ENCODE results near the gene IKZF2.
A peak's percentile ranks its signal among the peaks of the same experiment; 100 is the strongest.

Gene IKZF2

DNA sequence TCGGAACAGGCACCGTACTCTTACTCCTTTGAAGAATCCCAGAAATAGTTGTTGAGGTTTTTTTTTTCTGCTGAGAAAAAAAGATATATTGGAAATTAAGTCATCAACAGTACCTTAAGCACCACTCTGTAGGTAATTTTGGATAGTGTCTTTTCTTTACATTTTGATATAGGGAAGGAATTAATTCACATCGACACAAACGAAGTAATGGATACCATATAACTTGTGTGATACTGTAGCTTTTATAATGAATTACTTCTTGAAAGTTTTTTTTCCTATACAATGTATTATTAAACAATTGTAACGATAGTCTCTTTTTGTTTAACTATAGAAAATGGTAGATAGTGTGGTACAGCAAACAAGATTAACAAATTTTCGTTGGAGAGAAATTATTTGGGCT is 1.5 kb upstream of the IKZF2 start:
- no peak for DNase-seq (ENCODE audit: low read depth in 2 of 2)

DNA sequence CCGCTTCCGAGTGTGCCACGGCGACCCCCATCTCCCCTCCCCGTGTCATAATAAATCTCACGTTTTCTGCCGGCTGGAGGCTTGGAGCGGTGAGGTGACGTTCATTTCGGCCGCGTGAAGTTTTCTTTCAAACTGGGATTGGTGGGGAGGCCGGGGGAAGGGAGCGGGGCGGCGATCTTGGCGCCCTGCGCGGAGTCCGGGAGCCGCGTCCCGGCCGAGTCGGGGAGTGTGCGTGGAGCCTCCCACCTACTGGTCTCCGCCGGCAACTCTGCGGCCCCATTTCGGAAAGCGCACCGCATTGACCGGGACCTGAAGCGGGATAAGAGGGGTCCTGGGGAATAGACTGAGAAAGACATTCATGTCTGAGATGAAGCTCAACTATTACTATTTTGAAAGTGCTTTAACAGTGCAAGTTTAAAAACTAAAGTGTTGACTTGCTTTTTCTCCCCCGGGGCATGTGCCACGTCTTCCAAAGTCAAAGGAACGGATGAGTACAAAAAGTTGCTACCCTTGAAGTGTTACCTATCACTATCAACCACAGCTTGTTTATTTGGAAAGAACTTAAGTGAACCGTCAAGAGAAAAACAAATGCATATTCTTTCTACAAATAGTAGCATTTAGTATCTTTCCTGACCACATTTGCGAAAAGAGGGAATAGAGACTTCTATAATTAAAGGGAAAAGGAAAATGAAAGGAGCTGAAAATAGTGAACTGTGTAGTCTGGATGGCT is 818 bp upstream of the IKZF2 start:
- DNase-seq (ENCODE audit: low read depth in 2 of 2) = peak in 1 of 2 donors; percentile 2

DNA sequence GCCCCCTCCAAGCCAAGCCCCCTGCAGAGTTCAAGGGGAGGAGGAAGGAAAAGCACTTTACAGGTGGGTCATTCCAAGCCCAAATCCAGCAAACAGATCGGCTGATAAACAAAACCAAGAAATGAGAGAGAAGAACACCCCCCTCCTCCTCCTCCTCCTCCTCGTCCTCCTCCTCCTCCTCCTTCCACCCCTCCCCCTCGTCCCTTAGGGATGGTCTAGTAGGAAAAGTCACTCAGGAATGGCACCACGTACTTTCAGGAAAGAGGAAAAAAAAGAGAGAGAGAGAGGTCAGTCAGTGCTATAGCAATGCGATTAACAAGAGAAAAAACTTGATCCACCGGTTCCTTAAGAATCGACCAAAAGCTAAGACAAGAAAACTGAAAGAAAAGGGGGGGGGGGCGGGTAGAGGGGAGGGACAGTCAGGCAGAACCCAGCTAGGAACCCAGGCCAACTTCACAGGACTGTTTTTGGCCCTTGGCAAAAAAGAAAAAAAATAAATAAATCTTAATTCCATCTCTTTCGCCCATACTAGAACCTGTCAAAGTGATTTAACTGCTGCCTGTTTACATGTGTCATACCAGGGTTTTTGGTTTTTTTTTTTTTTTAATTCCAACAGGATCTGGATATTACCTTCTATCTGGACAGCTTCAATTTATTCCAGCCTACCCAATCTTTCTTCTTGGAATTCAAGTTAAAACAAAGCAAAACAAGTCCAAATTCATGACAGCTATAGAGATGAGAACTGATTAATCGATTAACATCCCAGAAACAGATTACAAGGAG is 906 bp downstream of the IKZF2 start:
- DNase-seq (ENCODE audit: low read depth in 2 of 2) = no peak

DNA sequence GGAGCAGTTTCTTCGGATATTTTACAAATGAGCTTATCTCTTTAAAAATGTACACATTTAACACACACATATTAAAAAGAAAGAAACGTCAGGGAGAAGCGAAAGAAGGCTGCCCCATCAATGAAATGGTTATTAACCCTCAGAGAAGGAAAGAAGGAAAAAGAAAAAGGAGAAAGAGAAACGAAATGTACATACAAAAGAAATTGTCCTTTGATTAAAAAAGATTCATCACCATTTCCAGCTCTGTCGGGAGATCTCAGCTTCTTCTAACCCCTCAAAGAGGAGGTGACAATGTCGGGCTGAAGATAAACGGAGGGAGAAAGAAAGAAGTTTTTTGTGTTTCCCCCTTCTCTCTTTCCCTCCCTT is 1.5 kb downstream of the IKZF2 start:
- no peak for DNase-seq (ENCODE audit: low read depth in 2 of 2)

DNA sequence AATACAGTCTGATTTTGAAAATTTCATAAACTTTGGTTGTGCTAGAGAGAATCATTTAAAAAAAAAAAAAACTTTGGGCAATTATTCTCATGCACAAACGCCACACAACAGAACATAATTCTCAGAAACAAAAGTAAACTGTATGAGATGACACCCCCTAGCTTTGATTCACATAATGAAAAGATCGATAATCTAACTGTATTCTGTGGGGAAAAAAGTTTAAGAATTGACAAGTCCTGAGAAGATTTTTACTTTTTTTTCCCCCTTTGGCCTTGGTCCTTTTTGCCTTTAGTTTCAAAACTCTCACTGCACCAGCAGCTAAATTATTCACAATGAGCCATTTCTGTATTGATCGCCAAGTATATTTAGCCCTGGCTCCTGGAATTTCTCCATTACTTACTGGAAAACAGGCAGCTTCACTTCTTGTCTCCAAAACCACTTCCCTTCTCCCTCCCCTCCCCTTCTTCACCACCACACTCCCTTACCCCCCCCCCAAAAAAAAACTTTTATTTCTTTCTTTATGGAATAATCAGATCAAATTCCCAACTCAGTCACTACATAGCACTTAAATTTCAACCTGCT is 2.0 kb downstream of the IKZF2 start:
- no peak for DNase-seq (ENCODE audit: low read depth in 2 of 2)

DNA sequence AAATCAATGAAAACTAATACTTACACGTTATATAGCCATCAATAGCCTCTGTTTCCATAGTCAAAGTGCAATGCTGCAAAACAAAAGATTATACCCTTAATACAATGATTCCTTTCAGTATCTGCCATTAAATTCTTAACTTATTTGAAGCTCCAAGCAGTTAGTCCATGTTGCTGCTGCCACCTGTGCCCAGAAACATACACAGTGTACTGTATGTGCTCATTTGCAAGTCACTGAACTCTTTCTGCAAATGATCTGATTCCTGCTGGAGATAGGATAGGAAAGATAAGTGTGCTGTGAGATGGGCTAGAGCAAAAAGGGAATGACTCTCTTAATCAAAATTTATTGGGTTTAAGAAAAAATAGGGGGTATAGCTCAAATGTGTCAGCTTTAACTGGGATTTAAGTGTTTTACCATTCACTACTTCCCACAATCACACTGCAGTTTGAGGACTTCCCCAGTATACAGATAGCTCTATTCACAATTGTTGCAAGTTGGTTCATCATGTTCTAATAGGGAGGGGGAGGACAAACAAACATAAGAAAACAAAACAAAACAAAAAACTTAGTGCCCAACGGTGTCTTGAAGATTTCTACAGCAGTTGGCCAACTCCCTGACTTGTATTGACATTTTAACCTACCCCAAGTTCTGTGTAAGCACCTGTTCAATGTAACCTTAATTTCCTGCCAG is 2.7 kb downstream of the IKZF2 start:
- no peak for DNase-seq (ENCODE audit: low read depth in 2 of 2)

DNA sequence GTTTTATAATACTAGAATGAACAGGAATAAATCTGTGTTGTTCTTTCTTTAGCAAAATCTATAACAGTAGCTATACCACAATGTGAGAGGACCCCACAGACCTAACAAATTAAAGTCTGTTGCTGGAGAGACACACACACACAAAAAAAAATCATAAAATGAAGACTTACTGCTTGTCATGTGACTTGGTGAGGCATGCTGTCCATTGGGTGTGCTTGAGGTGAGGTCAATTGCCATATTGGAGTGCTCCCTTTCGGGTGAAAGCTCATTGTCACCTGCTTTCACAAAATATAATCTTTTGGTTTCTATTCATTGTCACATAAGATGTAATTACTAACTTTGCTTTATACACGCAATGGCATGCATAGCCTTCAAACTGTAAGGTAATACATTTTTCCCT is 3.9 kb downstream of the IKZF2 start:
- DNase-seq (ENCODE audit: low read depth in 2 of 2) = no peak

DNA sequence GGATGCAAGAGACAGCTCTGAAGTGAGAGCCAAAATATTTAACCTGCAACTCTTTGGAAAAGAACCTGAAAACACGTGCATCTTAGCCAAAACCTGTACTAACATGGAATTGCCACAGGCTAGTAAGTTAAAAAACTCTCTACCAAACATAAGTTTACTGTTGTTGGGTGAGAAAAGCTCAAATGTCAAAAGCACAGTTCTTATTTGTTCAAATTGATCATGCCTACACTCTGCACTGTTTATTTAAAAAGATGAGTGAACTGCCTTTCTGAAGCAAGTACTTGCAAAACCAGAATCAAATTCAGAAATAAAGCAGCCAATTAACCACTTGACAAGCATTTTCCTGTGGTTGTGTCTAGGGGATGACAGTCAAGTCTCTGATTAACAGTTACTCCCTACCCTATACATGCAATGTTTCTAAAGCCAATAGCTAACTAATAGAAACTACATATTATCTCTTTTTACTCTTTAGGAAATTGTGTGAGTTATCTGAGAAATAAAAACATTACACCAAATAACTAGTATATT is 5.6 kb downstream of the IKZF2 start:
- no peak for DNase-seq (ENCODE audit: low read depth in 2 of 2)

DNA sequence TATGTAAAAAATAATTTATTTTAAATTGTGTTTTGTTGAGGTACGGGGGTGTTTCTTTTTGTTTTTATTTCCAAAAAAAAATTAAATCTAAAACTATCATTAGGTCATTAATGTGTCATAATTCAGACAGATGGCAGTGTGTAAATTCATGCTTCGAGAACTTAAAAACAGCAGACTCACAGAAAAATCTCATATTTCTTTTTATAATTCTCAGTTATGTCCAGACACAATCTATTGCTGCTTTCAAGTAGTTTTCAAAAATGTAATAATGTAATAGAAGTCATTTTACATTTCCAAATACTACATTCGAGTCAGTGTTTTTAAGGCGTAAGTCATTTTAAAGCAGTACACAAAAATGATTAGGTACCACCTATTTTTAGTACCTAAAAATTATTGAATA is 14.3 kb downstream of the IKZF2 start:
- DNase-seq (ENCODE audit: low read depth in 2 of 2) = no peak

DNA sequence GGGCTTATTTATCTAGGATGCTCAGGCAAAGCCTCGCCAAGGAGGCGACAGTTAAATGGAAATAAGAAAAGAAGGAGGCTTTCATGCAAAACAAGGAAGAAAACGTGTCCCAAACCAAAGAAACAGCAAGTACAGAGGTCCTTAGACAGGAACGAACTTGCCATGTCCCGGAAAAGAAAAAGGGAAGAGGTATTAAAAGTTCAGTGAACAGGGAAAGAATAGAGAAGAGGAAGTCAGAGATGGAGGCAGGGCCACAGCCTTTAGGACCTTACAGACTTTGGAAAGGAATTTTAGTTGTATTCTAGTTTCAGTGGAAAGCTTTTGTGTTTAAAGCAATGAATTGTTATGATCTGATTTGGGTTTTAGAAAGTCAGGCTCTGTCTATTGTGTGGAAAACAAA is 22.1 kb downstream of the IKZF2 start:
- DNase-seq (ENCODE audit: low read depth in 2 of 2) = no peak

DNA sequence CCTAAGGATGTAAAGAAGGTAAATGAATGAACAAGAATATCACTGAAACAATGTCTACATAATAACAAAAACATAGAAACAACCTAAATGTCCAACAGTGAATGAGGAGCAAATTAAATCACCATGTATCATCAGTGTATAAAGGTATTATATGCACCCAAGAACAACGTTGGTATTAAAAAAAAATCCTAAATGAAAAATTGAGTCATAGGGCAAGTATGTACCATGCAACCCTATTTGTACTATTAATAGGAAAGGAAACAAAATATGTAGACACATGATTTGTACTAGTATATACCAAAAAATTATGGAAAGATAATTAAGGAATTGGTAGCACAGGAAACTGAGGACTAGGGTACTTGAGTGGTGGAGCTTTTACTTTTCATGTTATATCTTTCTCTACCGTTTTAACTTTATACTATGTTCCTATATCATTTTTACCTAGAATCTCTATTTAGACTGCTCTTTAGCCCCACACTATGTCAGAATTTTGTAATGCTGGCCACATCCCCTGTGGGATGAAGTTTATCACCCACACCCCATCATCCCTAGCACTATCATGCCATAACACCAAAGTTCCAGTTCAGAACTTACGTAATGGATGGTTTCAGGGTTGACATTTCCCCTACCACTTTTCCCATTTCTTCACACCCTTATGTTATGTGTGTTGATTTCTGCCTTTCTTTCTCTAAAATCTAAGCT is 25.6 kb downstream of the IKZF2 start:
- no peak for DNase-seq (ENCODE audit: low read depth in 2 of 2)

DNA sequence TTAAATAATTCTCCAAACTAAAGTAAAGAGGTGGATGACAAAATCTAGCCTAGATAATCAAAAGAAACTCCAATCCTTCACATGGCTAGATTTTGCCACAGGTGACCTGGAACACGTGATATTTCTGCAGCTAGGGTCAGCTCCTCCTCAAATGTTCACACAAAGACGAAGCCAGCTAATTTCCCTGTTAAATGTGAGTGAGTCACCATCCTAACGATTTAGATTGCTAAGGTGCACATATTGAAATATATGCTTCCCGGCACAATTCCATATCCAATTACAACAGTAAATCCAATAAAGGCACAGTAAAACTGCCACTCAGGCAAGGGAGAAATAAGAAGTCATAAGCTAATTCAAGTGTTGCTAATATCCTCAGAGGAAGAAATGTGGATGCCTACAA is 28.7 kb downstream of the IKZF2 start:
- DNase-seq (ENCODE audit: low read depth in 2 of 2) = no peak

DNA sequence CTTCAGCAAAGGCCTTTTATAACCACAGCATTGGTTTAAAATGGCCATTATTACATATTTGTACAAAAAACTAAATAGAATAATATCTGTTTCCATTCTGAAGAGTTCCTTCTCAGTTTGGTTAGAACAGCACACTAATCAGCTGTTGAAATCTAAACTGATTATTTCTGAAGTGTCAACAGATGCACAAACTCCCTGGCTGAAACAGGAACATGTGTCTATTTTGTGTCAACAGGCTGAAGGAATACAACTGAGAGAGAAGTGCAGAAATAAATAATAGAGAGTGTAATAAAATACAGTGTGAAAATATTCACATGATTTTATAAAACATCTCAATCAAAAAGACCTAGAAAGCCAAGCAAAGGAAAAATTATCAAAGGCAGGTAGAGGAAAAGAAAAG is 29.7 kb downstream of the IKZF2 start:
- DNase-seq (ENCODE audit: low read depth in 2 of 2) = no peak

DNA sequence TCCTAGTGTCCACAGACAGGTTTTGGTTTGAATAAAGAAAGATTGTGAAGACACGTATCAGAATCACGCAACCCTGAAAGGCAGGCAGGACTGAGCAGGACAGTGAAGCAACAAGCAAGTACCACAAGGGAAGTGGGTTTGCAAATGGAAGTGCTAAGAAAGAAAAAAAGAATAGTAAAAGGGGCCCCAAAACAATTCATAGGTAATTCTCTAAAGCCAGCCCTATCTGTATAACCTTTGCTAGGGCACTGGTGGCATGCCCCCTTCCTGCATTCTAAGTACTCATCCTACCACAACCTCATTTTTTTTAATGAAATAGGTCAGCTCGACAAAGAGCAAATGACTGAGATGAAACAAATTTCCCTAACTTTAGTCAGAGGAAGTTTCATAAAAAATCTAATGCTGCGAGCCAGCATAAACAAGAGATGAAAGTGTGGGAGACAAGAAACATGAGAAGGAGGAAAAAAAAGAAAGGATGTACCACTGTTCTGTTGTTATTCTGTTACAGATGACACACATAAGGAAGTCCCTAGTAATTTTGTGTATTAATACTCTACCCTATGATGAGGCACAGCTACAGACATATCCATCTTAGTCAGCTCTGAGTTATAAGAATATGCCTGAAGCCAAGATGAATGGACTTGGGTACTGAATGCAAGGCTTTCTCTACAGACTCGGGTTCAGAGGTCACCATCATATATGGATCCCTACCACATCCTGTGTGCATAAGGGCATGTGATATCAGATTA is 32.2 kb downstream of the IKZF2 start:
- no peak for DNase-seq (ENCODE audit: low read depth in 2 of 2)

DNA sequence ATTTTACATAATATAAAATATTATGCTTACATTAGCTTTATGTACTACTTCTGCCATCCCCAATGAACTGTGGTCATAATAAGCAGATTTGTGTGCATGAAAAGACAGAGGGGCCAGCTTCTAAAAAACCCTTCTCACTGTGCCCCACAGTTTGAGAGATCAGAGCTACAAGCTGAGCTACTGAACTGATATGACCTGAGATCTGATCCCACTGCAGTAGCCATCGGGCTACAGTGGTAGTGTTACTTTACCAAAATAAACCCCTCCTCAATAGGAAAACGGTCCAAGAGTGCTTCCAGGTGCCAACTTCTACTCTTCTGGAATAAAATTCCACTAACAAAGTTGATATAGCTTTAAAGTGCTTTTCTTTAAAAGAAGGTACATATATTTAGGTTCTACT is 43.1 kb downstream of the IKZF2 start:
- DNase-seq (ENCODE audit: low read depth in 2 of 2) = no peak

DNA sequence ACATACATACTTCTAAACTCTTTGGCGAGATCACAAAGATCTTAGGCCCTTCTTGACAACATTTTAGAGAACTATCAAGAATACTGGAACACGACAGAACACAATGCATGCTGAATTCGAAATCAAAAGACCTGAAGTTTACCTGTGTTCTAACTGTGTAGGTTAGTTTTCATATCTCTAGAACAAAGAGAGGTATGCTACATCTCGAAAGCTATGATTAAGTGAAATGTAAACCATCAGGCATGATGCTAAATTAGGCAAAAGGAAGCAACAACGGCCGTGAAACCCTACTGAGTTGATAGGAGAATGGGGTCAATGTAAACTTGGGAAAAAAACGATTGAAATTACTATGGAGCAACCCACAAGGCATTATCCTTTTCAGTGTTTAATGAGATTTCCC is 43.7 kb downstream of the IKZF2 start:
- DNase-seq (ENCODE audit: low read depth in 2 of 2) = no peak

DNA sequence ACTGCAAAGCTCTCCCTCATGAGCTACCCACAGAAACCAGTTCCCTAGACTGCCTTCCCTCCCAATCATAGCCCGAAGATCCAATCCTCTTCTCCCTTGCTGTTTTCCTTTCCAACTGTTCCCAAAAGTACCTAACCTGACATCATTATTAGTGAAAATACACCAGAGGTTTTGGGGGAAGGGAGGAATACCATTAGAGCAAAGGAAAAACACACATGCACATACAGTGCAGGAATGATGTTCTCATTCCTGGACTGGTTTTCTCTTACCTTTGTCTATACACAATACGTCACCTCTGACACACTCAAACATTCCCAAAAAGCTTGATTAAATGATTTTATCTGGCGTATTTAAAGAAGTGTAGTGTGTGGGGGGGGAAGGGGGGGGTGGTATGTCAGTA is 46.2 kb downstream of the IKZF2 start:
- no peak for DNase-seq (ENCODE audit: low read depth in 2 of 2)

DNA sequence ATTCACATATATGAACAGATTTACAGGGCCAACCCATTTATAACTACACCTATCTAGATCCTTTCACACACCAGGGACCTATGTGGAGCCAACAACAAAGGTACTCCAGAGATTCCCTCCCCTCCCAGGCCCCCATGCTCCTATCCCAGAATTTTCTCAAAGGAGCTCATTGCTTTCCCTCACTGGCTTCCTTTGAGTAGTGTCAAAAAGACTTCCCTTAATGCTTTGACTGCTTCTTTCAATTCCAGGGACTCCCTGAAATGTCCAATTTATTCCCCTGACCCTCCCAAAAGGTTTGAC is 46.6 kb downstream of the IKZF2 start:
- no peak for DNase-seq (ENCODE audit: low read depth in 2 of 2)

DNA sequence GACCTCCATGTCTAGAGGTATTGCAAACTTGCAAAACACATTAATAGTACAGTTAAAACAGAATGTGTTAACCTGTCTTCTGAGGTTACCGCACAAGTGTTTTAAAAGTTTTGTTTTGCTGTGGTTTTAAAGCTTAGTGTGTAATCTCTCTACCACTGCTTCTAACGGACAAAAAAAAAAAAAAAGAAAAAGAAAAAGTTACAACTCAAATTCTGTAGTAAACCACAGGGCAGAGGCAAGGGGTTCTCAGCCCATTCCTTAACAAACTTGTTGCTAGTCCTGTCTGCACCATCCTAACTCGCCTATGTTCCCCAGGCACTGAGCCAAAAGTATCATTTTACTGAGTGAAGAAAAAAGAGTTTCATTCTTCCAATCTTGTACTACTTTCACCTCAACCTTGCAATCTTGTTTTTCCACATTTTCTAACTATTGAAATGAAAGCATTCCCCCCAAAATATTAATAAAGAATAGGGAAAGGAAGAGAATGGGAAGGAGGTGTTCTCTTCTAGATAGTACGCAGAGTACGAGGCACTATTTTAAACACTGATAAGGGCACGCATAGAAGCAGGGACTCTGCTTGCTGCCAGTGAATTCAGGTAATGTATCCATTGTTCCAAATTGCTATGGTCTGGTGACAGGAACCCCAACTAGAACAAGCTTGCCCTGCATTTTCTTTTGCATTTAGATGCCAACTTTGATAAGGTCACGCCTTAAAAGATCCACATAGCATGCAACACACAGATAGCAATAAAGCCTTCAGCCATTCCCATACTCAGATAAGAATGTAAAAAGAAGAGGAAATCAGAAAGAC is 47.1 kb downstream of the IKZF2 start:
- DNase-seq (ENCODE audit: low read depth in 2 of 2) = no peak

DNA sequence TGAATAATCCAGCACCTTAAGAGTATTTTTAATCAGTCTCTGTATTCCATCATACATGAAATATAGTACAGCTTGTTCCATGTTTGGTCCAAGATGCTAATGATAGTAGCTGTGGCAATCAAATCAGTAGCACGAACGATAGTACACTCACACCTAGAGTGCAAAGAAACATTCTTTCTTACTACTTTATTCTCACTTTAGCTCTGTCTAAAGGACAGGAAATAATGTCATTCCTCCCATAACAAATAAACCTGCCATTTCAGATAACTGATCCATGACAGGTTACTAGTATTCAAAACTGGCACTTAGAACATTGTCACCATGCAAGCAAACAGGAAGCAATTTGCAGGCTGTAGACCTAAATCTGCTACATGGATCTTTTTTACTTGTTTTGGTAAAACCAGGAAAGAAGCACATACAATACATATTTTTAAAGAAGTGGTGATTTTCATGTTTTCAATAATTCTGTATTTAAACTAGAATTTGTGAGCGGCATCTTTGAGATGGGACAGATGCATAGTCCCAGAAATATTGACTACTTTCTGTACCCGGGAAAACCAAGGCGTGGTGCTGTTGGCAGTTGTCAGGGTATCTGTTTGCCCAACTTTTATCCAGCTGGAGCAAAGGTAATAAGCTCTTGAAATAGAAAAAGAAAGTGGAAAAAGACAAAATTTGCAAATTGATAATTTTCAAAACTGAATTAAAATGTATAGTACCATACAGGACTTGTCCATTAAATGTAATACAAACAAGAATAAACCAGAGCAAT is 49.5 kb downstream of the IKZF2 start:
- DNase-seq (ENCODE audit: low read depth in 2 of 2) = no peak
